Ectodermal cell (in vitro differentiated cells): Measurements from ENCODE around the gene ARSG.
"Not testable (repeated sequence)": the region's sequence is repeated elsewhere in the genome, so short reads cannot be mapped to it uniquely, and the experiment has no call there.

ENCODE experiments used
- H3K27ac ChIP-seq: 2 replicates; pipeline ENCODE4 v1.7.0; 2013; ENCODE audit warnings: mild to moderate bottlenecking, low read depth, low read length; ENCODE audit not compliant: insufficient read depth, poor library complexity, severe bottlenecking
- H3K27me3 ChIP-seq: 2 replicates; pipeline ENCODE4 v1.7.0; 2013; ENCODE audit warnings: mild to moderate bottlenecking, low read length; ENCODE audit not compliant: insufficient read depth, control insufficient read depth, poor library complexity, severe bottlenecking
- H3K36me3 ChIP-seq: one replicate; pipeline ENCODE4 v1.7.0; 2013; ENCODE audit warnings: low read length; ENCODE audit not compliant: control insufficient read depth, insufficient read depth
- H3K4me1 ChIP-seq: one replicate; pipeline ENCODE4 v1.7.0; 2013; ENCODE audit warnings: low read length; ENCODE audit not compliant: control insufficient read depth, insufficient read depth
- H3K4me3 ChIP-seq: 2 replicates; pipeline ENCODE4 v1.7.0; 2013; ENCODE audit warnings: low read depth, low read length, control low read depth; ENCODE audit not compliant: insufficient read depth
- H3K9me3 ChIP-seq: 2 replicates; pipeline ENCODE4 v1.7.0; 2013; ENCODE audit warnings: mild to moderate bottlenecking, low read length, moderate library complexity; ENCODE audit not compliant: control insufficient read depth
- WGBS, 2 experiments: methylation state at CpG; one replicate each; pipeline ENCODE4 v1.1.7; 2013; ENCODE audit warnings: missing lambda C conversion rate in 2 of 2; 5-methylcytosine and 5-hydroxymethylcytosine counted together

The ARSG gene

GRCh38 chr17:68401288-68401687 is 110.0 kb downstream of the ARSG start:
- Histone ChIP-seq H3K27ac (no peak overlapping the region), H3K4me3 (no peak overlapping the region), H3K4me1 (peaks cover 12% of the 10 kb centered on the region), H3K27me3 (no peaks in the 10 kb centered on the region), H3K36me3 (no peaks in the 10 kb centered on the region), H3K9me3 (no peaks in the 10 kb centered on the region)
- WGBS, 2 experiments = 89 to 90% methylated on average over 7 of the region's 7 CpGs

GRCh38 chr17:68403122-68403521 is 111.8 kb downstream of the ARSG start:
- Histone ChIP-seq H3K4me1 (peaks cover 12% of the 10 kb centered on the region), H3K36me3 (no peaks in the 10 kb centered on the region), H3K27ac (no peak overlapping the region), H3K9me3 (no peaks in the 10 kb centered on the region), H3K27me3 (no peaks in the 10 kb centered on the region), H3K4me3 (no peak overlapping the region)
- WGBS, 2 experiments = 100% methylated on average over 1 of the region's 1 CpG; no CpG with 5 or more reads in 1 of the 2 experiments

GRCh38 chr17:68403837-68404236 is 112.5 kb downstream of the ARSG start:
- WGBS, 2 experiments = 92 to 96% methylated on average over 4 of the region's 5 CpGs
- H3K27me3 ChIP-seq, H3K27ac ChIP-seq, H3K4me1 ChIP-seq, H3K9me3 ChIP-seq, H3K36me3 ChIP-seq, H3K4me3 ChIP-seq: not testable (repeated sequence)

- not testable (repeated sequence) for H3K36me3 ChIP-seq, H3K27ac ChIP-seq, H3K9me3 ChIP-seq, H3K4me1 ChIP-seq, H3K27me3 ChIP-seq, H3K4me3 ChIP-seq
- WGBS, 2 experiments = 89 to 97% methylated on average over 1 of the region's 1 CpG
Measured at GRCh38 chr17:68407656-68408055, 116.4 kb downstream of the ARSG start.

- H3K27me3 ChIP-seq, H3K4me3 ChIP-seq, H3K27ac ChIP-seq, H3K36me3 ChIP-seq, H3K9me3 ChIP-seq, H3K4me1 ChIP-seq: not testable (repeated sequence)
- 11 to 12% methylated on average over 27 to 32 of the region's 34 CpGs for WGBS, 2 experiments
Measured at GRCh38 chr17:68413597-68414560, 122.6 kb downstream of the ARSG start.

- not testable (repeated sequence) for H3K4me1 ChIP-seq, H3K27ac ChIP-seq, H3K9me3 ChIP-seq, H3K27me3 ChIP-seq, H3K36me3 ChIP-seq, H3K4me3 ChIP-seq
Measured at GRCh38 chr17:68414901-68415300, 123.6 kb downstream of the ARSG start.

GRCh38 chr17:68417317-68417716 is 126.0 kb downstream of the ARSG start:
- Histone ChIP-seq H3K27me3 (no peaks in the 10 kb centered on the region), H3K27ac (no peak overlapping the region), H3K4me3 (no peak overlapping the region), H3K36me3 (no peaks in the 10 kb centered on the region), H3K4me1 (no peaks in the 10 kb centered on the region), H3K9me3 (no peaks in the 10 kb centered on the region)
- WGBS, 2 experiments = 92 to 97% methylated on average over 3 of the region's 3 CpGs

DNA sequence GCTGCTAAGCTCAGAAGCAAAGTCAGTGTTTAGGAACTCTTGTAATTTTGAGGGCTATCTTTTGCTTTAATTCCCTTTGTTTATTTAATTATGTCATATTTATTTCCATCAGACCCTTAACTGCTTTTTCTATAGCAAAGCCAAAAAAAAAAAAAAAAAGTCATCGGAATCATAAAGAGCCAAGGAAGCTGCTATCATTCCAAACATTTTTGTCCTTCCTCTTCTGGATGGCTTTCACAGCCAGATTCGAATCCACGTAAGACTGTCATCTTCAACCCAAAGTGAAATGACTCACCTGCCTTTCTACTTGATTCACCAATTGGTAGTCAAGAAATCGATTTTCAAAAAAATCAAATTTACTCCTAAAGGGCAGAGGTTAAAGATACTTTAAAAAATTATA is 127.6 kb downstream of the ARSG start:
- Histone ChIP-seq H3K27me3 (no peaks in the 10 kb centered on the region), H3K4me3 (no peak overlapping the region), H3K4me1 (no peaks in the 10 kb centered on the region), H3K27ac (no peak overlapping the region), H3K9me3 (no peaks in the 10 kb centered on the region), H3K36me3 (no peaks in the 10 kb centered on the region)
- WGBS, 2 experiments = 88 to 95% methylated on average over 3 to 4 of the region's 4 CpGs

DNA sequence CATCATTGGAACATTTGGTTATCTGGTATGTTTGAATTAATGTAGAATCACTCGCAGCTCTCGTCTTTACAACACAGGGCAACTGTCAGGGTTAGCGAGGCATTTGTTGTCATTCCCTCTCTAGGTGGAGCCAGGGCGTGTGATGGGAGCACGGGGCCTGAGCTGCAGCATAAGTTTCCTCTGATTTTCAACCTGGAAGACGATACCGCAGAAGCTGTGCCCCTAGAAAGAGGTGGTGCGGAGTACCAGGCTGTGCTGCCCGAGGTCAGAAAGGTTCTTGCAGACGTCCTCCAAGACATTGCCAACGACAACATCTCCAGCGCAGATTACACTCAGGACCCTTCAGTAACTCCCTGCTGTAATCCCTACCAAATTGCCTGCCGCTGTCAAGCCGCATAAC is 128.8 kb downstream of the ARSG start:
- 90 to 92% methylated on average over 14 of the region's 14 CpGs for WGBS, 2 experiments

DNA sequence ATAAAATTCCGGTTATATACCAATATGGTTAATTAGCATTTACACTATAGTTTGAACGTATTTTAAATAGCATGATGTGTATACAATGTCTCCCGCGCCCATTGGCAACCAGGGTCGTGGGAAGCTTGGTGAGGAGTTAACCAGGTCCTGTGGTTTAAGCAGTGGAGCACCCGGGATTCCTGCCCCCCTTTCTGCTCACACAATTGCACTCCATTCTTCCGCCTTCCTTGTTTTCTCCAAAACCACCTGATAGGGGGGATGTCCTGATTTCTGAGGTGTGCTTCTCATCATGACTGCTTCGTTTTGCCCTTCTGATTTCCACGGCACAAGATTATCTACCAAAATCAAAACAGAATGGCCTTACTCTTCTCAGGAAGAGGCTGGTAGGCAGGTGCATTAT is 130.2 kb downstream of the ARSG start:
- WGBS, 2 experiments = 90 to 93% methylated on average over 8 to 9 of the region's 9 CpGs
- H3K9me3 ChIP-seq = no peaks in the 10 kb centered on the region
- H3K36me3 ChIP-seq = no peaks in the 10 kb centered on the region
- no peak overlapping the region for H3K4me3 ChIP-seq
- H3K4me1 ChIP-seq = no peaks in the 10 kb centered on the region
- H3K27me3 ChIP-seq = no peaks in the 10 kb centered on the region
- H3K27ac ChIP-seq = no peak overlapping the region

More for the DNA sequence above, 128.8 kb downstream of the ARSG start:
- Histone ChIP-seq H3K36me3 (no peaks in the 10 kb centered on the region), H3K27ac (no peak overlapping the region), H3K4me3 (no peak overlapping the region), H3K27me3 (no peaks in the 10 kb centered on the region), H3K9me3 (no peaks in the 10 kb centered on the region), H3K4me1 (no peaks in the 10 kb centered on the region)
